ENCODE data around the gene ACADSB.

DNA sequence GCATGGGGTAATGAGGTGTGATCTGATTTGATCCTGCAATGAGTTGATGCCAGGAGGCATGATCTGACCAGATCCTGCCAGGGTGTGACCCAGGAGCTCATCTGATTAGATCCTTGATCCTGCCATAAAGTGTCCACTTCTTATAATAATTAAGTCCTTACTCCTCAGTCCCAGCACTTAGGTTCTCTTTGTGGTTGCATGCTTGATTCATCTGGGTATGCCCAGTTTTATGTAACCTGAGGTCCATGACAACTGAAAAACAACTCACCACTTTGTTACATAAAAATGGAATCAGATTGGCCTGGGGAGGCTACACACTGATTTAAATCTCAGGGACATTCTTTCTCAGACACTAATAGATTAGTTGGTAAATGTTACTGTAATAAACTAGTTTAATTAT is 19.1 kb downstream of the ACADSB start:
- TF ChIP-seq POLR2AphosphoS5 (IDR thresholded peaks at IDR 0.05) (no peak), POLR2A (IDR thresholded peaks at IDR 0.05) (no peak)
- TF ChIP-seq, protein P1, sequence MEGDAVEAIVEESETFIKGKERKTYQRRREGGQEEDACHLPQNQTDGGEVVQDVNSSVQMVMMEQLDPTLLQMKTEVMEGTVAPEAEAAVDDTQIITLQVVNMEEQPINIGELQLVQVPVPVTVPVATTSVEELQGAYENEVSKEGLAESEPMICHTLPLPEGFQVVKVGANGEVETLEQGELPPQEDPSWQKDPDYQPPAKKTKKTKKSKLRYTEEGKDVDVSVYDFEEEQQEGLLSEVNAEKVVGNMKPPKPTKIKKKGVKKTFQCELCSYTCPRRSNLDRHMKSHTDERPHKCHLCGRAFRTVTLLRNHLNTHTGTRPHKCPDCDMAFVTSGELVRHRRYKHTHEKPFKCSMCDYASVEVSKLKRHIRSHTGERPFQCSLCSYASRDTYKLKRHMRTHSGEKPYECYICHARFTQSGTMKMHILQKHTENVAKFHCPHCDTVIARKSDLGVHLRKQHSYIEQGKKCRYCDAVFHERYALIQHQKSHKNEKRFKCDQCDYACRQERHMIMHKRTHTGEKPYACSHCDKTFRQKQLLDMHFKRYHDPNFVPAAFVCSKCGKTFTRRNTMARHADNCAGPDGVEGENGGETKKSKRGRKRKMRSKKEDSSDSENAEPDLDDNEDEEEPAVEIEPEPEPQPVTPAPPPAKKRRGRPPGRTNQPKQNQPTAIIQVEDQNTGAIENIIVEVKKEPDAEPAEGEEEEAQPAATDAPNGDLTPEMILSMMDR (IDR thresholded peaks at IDR 0.05): no peak

Data from breast epithelium (tissue), 3 donors.